IPS-18c (cell line): ENCODE data around the gene ZNF503.

ENCODE experiments used
- H3K4me3 ChIP-seq: 2 replicates; pipeline ENCODE4 v1.7.0; 2013; ENCODE audit warnings: low read depth, mild to moderate bottlenecking, low read length, moderate library complexity; ENCODE audit not compliant: insufficient read depth
- H3K9me3 ChIP-seq: one replicate; pipeline ENCODE4 v1.6.1; 2013; ENCODE audit warnings: mild to moderate bottlenecking, low read length, moderate library complexity; ENCODE audit not compliant: control insufficient read depth, insufficient read depth

Gene ZNF503

GRCh38 chr10:75414527-75414926 lies 13.0 kb upstream of the ZNF503 start:
- H3K4me3 ChIP-seq, result no peak overlapping the region
- no peaks in the 10 kb centered on the region for H3K9me3 ChIP-seq

DNA sequence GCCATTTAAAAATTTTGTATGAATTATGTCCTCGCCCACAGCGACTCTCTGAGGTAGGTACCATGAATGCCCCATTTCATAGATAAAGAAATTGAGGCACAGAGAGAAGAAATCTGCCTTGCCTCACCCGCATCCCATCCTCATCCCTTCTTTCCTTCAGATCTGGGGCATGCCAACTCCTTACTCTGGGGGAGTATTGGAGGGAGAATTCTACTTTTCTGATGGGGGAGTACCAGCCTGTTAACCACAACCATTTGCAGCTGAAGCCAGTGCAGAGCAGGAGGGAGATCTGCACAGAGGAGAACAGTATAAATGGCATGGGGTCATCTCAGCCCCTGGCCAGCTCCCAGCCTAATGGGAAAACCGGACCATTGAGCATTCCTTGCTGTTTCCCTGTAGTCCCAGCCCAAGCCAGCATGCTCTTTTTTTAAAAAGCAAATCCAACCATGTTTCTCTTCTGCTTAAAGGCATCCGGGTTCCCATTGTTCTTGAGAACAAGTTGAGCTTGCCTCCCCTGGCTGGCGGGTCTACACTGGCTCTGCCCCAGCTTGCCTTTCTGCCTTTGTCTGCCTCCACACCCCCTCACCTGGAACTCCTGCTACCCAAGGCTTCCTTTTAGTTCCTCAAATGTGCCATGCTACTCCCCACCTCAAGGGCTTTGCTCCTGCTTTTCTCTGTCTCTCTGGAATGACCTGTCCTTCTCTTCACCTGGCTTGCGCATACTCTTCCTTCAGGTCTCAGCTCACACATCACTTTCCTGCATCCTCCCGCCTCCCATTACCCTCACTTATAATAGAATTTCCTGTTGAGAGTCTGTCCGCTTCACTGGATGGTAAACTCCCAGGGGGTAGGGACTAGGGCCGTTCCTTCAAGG lies 8.8 kb upstream of the ZNF503 start:
- H3K4me3 ChIP-seq, result peak overlapping the region; percentile 34

GRCh38 chr10:75408911-75409885 lies 7.6 kb upstream of the ZNF503 start:
- H3K4me3 ChIP-seq, result peak overlapping the region; percentile 83
- no peaks in the 10 kb centered on the region for H3K9me3 ChIP-seq

More for the DNA sequence above, 8.8 kb upstream of the ZNF503 start:
- no peaks in the 10 kb centered on the region for H3K9me3 ChIP-seq

- Histone ChIP-seq H3K9me3 (no peaks in the 10 kb centered on the region), H3K4me3 (peak overlapping the region; percentile 83; the same call in 1 of the 2 replicates)
Observed at GRCh38 chr10:75408509-75408875, 6.9 kb upstream of the ZNF503 start.

DNA sequence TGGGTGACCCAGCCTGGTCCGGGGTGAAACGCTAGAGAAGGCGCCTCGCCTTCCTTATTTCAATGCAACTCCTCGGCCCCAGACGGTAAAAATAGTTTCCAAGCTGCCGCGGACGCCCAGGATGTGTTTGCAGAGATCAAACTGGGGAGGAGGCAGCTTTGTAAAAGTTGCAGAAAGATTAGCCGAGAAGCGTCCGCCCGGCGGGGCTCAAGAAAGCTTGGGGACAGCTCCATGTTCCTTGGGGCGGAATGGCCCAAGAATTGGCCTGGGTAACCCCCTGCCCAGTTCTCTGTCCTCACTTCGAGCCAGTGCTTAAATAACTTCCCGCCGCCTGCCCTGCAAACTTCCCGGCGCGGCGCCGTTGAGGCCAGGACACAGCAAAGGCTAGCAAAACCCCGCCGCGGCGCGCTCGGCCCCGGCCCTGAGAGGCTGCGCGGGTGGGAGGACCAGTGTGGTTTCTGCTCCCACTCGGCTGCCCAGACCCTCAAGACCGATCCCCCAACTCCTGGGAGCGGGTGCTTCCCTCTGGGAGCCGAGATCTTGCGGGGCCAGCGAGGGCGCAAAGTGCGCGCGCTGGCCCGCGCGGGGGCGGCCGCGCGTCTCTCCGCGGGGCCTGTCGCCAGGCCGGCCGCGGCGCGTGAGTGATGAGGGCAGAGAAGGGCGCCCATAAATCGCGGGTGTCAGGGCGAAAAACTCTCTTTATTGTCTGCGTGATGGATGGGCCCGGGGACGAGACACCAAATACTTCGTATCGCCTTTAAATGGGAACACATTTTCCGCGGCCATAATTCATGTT lies 6.3 kb upstream of the ZNF503 start:
- H3K4me3 ChIP-seq, result peak overlapping the region; percentile 83; the same call in 1 of the 2 replicates
- H3K9me3 ChIP-seq, result no peaks in the 10 kb centered on the region

DNA sequence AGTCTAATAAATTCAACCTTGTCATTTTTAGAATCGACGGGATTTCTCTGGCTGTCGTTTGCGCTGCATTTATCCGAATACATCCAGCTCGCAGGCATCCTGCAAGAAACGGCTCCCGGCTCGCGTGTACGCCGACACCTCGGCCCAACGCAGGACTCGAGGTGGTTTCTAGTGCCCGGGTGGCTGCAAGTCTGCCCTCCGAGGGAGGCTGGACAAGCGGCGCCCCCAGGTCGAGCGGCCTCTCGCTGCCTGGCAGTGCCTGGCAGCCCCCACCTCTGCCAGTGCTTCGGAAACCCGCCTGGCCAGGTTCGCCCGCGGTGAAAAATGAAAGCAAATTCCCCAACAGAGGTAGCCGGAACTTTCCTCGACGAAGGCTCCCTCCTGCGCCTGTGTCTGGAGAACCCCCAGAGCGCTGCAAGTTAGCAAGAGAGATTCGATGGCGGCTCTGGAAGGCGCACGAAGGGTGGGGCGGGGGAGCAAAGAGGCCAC lies 5.7 kb upstream of the ZNF503 start:
- H3K9me3 ChIP-seq, result no peaks in the 10 kb centered on the region
- H3K4me3 ChIP-seq, result peak overlapping the region; percentile 15; the same call in 1 of the 2 replicates

DNA sequence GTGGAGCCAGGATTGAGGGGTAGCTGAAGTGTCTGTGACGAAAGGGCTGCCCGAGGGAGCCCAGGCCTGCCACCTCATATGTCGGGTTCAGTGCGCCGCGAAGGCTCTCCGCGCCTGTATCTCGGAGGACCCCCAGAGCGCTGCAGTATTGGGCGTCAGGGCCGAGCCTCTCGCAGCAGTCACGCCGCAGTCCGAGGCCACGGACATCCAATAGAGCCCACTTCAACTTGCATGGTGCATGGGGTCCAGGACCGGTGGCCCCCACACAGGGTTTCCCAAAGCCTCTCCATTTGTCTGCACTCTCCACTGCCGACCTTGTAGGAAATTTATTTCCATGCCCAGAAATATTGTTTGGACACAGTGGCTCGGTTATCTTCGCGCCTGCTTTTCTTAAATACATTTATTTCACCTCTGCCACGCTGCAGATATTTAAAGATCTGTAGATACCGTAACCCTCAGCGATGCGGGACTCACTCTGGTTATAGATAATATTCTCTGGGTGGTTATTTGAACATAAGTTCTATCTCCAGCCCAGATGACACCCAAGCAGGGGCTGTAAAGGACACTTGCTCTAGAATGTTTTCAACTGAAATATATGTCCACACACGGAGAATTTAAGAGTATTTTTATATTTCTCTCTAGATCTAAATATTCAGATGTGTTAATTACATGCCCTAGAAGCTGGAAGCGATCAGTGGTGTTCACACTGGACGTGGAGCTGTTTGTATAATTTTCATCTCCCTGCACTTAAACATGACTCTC lies 5.1 kb upstream of the ZNF503 start:
- Histone ChIP-seq H3K4me3 (peak overlapping the region; percentile 15; the same call in 1 of the 2 replicates), H3K9me3 (no peaks in the 10 kb centered on the region)

DNA sequence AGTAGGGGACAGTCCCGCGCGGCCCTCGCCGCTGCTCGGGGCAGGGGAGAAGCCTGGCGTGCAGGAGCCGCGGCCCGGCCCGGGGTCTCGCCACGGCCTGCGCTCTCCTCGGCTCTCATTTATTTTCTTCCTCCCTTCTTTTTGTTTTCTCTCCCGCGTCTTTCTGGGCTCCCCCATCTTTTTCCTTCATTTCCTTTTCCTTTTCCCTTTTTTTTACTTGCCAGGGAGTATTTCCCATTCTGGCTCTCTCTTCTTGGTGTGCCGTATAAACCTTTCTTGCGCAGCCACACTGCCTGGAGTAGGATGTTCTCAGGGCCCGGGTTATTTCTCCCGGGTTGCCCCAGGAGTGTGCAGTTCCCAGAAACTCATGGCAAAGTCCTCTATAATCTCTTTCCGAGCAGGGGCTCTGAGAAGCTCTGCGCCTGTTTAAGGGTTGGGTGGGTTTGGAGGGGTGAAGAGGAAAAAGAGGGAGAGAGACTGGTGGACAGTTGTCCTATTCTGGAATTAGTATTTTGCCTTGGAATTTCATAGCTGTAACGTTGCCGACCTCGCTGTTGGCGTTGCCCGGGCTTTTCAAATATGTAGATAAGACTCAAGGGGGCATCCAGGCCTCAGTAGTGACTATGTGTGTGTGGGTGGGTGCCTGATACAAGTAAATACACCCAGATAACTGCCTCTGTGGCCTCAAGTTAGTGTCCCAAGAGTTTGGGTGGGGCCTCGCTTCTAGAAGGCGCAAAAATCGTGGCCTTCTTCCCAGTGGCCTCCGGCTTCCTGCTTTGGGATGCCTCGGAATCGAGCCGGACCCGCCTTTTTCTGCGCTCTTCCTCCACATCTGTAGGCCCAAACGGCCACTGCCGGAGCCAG lies 4.3 kb upstream of the ZNF503 start:
- Histone ChIP-seq H3K4me3 (peak overlapping the region; percentile 28; the same call in 1 of the 2 replicates), H3K9me3 (no peaks in the 10 kb centered on the region)

DNA sequence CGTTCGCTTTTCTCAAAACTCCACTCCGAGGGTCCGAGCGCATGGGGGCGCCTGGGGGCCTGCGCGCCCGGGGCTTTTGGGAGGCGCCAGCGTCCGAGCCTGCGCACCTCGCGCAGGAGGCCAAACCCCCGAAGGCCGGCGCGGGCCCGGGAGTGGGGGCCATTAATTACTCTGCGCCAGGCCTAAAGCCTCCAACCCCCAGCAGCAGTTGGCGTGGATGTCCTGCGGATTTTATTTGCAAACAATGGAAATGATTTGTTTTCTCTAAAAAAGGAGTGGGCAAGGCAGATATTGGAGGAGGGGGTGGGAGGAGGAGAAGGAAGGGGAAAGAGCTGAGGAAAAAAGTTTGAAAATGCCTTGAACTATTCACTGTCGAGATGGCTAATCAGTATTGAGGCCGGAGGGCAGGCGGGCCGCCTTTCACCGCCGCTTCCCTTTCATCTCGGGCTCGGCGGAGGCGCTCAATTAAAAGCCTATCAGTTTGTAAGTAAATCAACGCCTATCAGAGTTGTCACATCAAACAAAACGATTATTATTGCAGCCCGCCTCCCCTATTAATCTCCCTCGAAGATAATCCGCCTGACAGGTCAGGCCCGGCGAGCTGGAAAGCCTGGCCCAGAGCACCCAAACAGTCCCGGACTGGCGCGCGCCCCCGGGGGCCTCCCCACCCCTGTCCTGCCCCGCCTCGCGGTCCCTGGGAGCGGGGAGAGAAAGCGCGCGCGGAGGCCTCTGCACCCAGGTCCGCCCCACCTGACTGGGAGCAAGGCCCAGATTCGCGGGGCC lies 3.4 kb upstream of the ZNF503 start:
- peak overlapping the region; percentile 84 for H3K4me3 ChIP-seq
- no peaks in the 10 kb centered on the region for H3K9me3 ChIP-seq

DNA sequence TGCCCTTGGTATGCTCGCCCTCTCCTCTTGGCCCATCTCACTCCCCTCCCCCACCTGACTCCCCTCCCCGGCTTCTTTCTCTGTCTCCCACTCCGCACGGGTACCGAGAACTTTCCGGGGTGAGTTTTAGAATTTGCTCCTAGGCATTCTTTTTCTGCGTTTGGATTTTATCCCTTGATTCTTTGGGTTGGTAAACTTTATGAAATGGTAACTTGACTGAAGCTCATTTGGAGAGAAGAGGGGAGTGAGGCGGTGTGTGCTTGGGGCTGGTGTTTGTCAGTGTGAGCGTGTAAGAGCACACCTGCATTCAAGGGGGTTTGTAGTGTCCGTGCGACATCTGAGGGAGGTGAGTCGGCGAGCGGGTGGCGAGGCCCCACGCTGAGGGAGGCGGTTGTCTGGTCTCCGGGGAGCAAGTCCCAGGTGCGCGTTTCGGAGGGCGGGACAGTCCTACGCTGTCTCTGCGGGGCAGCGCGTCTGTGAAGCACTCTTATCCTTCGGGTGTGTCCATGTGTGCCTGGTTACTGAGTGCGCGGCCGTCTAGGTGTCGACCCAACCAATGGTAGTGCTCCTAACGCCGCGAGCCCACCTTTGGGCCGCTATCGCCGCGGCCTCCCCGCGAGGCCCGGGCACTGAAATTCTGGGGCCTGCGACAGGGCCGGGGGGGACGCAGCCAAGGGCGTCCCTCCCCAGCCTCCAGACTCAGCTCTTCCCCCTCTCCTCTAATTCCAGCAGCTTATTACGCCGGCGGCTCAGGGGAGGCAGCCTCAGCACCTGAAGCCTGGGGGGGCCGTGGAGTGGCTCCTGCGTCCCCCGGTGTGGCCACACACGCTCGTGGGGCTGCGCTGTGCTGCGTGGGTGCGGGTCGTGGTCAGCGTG lies 2.6 kb upstream of the ZNF503 start:
- Histone ChIP-seq H3K4me3 (peak overlapping the region; percentile 84), H3K9me3 (no peaks in the 10 kb centered on the region)

DNA sequence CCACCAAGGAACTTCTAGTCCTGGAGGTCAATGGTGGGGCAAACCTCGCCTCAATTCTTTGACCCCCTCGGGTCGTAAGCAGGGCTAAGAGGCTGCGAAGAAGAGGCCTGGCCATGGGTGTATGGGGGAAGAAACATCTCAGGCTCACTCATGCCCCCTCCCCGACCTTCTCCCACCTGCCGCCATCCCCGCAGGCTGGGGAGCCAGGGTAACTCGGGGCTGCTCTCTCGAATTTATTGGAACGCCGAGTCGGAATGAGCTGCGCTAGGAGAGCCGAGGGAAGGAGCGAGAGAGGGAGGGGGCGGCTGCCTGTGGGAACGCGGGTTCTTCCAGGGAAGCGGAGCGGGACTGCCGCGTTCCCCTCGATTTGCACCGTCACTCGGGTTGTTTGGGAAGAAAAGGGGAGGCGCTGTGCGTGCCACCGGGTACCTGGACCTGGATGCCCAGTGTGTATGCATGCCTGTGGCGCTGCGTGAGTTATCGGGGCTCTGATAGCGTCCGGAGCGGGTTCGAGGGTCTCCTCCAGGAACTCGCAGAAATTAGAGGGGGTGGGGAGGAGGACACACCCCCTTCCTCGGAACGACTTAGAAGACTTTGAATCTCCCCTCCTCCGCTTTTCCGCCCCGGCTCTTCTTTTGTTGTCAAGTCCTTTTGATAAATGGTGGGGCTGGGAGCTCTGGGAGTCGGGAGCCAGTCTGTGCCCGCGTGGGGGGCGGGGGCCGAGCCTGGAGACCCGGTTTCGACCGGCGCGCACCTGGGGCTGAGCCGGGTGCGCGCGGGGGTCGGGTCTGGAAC lies 1.8 kb upstream of the ZNF503 start:
- Histone ChIP-seq H3K4me3 (peak overlapping the region; percentile 84), H3K9me3 (no peaks in the 10 kb centered on the region)

DNA sequence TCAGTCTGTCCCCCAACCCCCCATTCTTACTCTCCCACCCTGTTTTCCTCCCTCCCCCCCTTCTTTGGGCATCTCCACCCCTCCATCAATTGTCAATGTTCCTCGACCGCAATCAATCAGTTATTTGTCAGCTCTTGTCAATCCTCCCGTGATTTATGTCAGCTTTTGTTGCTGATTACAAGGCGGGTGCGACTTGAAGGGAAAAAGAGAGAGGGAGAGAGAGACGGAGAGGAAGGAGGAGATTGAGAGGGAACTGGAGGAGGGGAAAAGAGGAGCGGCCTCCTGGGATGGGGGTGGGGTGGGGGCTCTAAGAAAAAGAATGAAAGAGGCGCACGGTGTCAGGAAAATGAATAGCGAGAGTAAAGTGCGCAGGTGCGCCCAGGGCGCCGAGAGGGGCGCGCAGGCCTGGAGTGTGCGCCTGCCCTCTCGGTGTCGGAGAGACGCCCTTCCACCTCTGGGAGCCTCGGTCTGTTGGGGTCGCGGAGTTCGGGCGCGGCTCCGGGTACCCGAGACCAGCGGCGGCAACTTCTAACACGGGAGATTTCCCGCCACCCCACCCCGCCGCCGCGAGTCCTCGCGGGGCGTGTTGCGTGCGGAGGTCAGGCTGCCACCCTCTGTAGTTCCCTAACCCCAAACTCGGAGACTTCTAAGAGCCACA lies 1.1 kb upstream of the ZNF503 start:
- H3K9me3 ChIP-seq, result no peaks in the 10 kb centered on the region
- H3K4me3 ChIP-seq, result peak overlapping the region; percentile 84
